ENCODE measurements around the gene CCDC71. TPM values are rescaled to one million over a fixed set of nuclear protein-coding genes. Genes with fewer than 3 reads are reported as not detected.
A peak's percentile ranks its signal among the peaks of the same experiment; 100 is the strongest.

CCDC71 gene
- total RNA-seq: 34.3 and 35.0 TPM in 2 replicates
- 22.5 TPM for polyA plus RNA-seq (2012)

- peak; percentile 81 for DNase-seq (ENCODE audit: low read depth)
Observed at GRCh38 chr3:49165771-49166751, at the start of gene CCDC71. Gene CCDC71 (minus strand): TSS chr3:49166331. CDS start chr3:49164208, 2,123 bp downstream.

GRCh38 chr3:49213998-49214397, 47.9 kb upstream of the CCDC71 start:
- DNase-seq (ENCODE audit: low read depth): no peak

GRCh38 chr3:49213541-49213943, 47.4 kb upstream of the CCDC71 start:
- no peak for DNase-seq (ENCODE audit: low read depth)

GRCh38 chr3:49199900-49200281, 33.8 kb upstream of the CCDC71 start:
- no peak for DNase-seq (ENCODE audit: low read depth)

GRCh38 chr3:49199239-49199899, 33.2 kb upstream of the CCDC71 start:
- peak; percentile 91 for DNase-seq (ENCODE audit: low read depth)

- DNase-seq (ENCODE audit: low read depth): no peak
Observed at GRCh38 chr3:49198611-49199230, 32.6 kb upstream of the CCDC71 start.

- DNase-seq (ENCODE audit: low read depth): no peak
Observed at GRCh38 chr3:49198161-49198560, 32.0 kb upstream of the CCDC71 start.

GRCh38 chr3:49191741-49192140, 25.6 kb upstream of the CCDC71 start:
- DNase-seq (ENCODE audit: low read depth): no peak

GRCh38 chr3:49183873-49184272, 17.7 kb upstream of the CCDC71 start:
- no peak for DNase-seq (ENCODE audit: low read depth)

- no peak for DNase-seq (ENCODE audit: low read depth)
Observed at GRCh38 chr3:49182682-49183081, 16.6 kb upstream of the CCDC71 start.

- DNase-seq (ENCODE audit: low read depth): no peak
Observed at GRCh38 chr3:49181351-49181750, 15.2 kb upstream of the CCDC71 start.

GRCh38 chr3:49180116-49180515, 14.0 kb upstream of the CCDC71 start:
- DNase-seq (ENCODE audit: low read depth): no peak

- peak; percentile 18 for DNase-seq (ENCODE audit: low read depth)
Observed at GRCh38 chr3:49177073-49177472, 10.9 kb upstream of the CCDC71 start.

- DNase-seq (ENCODE audit: low read depth): no peak
Observed at GRCh38 chr3:49175530-49175929, 9.4 kb upstream of the CCDC71 start.

GRCh38 chr3:49174397-49174985, 8.4 kb upstream of the CCDC71 start:
- no peak for DNase-seq (ENCODE audit: low read depth)

- DNase-seq (ENCODE audit: low read depth): peak; percentile 64
Observed at GRCh38 chr3:49173792-49174170, 7.7 kb upstream of the CCDC71 start.

GRCh38 chr3:49173116-49173791, 7.1 kb upstream of the CCDC71 start:
- DNase-seq (ENCODE audit: low read depth): peak; percentile 64

- DNase-seq (ENCODE audit: low read depth): peak; percentile 83
Observed at GRCh38 chr3:49172551-49173041, 6.5 kb upstream of the CCDC71 start.

GRCh38 chr3:49171775-49172500, 5.8 kb upstream of the CCDC71 start:
- DNase-seq (ENCODE audit: low read depth): peak; percentile 9

Data from myocyte (in vitro differentiated cells).